ENCODE measurements around the gene RMND5B.
"Not testable (repeated sequence)": the region's sequence is repeated elsewhere in the genome, so short reads cannot be mapped to it uniquely, and the experiment has no call there.

Gene RMND5B

DNA sequence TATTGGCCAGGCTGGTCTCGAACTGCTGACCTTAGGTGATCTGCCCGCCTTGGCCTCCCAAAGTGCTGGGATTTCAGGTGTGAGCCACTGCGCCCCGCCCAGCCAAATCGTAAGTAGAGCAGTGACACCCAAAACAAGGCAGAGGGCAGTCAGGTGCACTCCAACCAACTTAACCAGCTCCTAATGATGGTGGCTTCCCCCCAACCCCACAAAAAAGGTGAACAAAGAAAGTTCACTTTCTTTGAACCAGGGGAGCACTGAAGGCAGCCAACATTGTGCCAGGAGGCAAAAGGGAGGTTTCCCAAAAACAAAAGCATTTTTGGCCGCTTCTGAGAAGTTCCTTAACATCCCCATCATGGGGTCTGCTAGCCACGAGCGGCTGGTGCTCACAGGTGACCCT lies 46.8 kb downstream of the RMND5B start:
- DNase-seq, result no peak

DNA sequence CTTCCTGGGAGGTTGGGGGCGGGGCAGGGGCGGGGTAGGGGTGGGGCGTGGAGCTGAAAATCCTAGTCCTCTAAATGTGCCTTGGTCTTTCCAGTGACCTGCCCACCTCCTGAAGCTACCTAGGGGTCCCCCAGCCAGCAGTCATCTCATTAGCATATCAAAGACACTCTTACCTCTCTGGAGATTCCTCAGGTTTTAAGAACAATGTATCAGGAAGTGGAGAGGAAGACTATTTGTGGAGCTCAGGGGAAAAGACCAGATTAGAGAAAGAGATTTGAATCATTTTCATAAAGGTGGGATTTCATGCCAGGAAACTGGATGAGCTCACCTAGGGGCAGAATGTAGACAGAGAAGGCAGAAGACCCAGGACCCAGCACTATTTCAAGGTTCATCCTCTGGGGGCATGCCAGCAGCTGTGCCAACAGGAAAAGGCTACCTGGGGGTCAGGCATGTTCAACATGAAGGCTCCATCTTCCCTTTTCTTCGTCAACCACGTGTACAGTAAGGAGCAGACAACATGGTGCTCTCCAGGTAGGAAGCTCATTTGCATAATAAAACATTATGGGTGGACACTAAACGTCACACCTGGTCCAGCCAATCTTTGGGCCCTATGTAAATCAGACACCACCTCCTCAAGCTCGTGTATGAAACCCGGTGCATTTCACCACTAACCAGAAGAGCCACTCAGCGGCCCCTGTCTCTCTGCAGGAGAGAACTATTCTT lies 49.5 kb downstream of the RMND5B start:
- no peak for DNase-seq

DNA sequence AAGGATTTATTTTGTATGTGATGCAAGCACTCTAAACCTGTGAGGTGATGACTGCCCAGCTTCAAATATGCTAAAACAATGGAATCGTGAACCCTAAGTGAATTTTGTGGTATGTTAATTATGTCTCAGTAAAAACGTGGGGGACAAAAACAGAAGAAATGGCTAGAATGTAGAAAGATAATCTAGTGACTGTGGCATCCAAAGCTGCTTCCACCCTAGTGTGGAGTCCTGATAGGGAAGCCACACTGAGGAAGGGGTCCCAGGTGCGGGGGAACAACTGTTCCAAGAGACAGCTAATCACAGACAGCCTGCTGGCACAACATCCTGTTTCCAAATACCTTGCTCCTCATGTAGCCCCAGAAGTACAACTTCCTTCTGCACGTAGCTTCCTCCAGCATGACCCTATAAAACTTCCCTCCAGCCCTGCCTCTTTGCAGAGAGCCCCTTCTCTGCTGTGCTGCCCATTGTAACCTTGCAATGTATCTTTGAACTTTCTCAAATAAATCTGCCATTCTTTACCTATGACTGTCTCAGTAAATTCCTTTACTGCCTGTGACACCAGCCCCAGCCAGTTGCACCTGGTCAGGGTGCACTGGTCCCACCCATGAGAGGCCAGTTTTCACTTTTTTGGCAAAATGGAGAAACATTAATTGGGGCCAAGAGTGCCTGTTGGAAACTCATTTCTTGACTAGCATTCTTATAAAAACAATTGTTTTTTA lies 51.5 kb downstream of the RMND5B start:
- DNase-seq, result peak; percentile 95

DNA sequence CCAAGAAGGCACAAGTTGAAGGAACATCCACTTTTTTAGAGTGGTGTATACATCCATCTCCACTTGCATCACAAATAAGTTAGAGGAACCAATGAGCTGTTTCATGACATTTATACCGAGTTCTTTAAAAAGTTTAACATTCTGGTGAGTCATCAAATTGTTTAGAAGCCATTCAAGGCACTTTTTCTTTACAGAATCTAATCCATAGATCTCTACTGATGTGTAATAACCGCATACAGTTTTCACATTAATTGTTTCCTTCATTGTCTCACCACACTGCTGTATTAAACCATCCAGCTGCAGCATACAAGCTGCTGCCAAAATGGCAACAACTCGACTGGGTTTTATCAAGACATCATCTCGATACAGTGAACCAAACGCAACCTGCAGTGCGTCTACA lies 55.6 kb downstream of the RMND5B start:
- DNase-seq, result peak; percentile 54

DNA sequence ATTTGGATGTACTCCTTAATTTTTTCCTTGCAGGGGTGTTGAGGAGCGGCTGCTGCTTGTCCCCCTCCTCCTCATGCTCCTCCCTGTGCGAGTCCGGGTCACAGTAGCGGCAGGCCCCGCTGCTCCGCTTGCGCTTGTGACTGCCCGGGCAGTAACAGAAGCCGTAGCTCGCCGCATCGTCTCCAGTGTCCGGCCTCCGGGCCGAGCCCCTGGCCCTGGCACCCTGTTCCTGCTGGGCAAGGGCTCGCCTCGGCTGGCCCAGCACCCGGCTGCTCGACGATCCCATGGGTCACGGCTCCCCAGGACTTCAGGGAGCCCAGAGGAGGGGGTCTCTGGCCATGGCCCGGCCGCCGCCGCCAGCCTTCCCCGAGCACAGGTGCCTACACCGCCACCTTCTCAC lies 56.2 kb downstream of the RMND5B start, which contains the start of gene GMCL2:
GMCL2 (minus strand) TSS at position 358 of the 400 bp plus-strand sequence; CDS start at position 286, 72 bp downstream.
- DNase-seq, result no peak

DNA sequence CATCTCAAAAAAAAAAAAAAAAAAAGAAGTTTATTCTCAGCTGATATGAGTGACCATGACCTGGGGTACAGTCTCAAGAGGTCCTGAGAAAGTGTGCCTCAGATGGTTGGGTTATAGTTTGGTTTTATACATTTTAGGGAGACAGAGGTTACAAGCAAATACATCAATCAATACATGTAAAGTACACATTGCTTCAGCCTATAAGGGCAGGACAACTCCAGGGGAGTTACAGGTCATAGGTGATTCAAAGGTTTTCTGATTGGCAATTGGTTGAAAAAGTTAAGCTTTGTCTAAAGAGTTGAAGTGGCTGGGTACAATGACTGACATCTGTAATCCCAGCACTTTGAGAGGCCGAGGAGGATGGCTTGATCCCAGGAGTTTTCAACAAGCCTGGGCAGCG lies 58.6 kb downstream of the RMND5B start:
- DNase-seq, result no peak

DNA sequence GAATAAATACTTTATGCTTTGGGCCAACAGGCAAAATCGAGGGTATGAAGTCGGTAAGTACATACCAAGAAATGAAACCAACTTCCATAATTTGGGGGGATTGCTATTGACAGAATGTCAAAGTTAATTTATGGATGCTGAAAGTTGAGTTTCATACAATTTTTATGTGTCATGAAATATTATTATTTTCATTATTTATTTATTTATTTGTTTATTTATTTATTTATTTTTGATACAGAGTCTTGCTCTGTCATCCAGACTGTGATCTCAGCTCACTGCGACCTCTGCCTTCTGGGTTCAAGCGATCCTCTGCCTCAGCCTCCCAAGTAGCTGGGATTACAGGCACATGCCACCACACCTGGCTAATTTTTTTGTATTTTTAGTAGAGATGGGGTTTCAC lies 60.8 kb downstream of the RMND5B start:
- no peak for DNase-seq

DNA sequence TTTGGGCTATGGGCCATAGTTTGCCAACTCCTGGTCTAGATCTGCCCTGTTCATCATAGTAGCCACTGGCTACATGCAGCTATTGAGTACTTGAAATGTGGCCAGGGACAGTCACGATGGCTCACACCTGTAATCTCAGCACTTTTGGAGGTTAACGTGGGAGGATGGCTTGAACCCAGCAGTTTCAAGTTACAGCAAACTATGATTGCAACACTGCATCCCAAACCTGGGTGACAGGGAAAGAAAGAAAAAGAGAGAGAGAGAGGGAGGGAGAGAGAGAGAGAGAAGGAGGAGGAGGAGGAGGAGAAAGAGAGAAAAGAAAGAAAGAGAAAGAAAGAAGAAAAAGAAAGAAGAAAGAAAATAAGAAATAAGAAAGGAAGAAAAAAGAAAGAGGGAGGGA lies 61.4 kb downstream of the RMND5B start:
- DNase-seq, result no peak

DNA sequence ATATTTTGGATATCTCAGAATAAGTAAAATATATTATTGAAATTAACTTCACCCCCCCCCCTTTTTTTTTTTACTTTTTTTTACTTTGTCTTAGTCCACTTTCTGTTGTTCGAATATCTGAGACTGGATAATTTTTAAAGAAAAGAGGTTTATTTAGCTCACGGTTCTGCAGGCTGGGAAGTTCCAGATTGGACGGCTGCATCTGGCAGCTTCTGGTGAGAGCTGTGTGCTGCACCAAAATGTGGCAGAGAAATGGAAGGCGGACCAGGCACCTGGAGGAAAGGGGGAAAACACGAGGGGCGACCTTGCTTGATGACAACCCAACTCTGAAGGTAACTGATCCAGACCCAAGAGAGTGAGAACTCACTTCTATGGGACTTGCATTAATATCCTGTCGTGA lies 62.0 kb downstream of the RMND5B start:
- no peak for DNase-seq

DNA sequence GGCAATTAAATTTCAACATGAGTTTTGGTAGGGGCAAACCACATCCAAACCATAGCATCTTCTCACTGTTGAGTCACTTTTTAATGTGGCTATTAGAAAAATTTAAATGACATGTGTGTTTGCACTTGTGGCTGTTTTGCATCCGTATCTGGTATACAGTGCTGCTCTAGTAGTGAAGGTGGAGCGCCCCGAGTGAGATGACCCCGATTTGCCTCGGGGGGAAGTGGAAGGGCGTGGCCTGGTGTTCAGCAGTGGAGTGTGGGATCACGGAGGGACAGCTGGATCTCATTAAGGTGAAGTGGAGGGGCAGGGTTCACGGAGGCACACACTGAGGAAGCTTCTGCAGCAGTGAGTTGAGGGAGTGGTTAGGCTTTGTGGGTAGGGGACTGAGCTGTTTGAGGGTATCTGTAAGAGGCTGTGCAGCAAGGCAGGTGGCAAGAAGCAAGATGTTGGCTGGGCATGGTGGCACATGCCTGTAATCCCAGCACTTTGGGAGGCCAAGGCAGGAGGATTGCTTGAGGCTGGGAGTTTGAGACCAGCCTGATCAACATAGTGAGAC lies 62.5 kb downstream of the RMND5B start:
- no peak for DNase-seq

DNA sequence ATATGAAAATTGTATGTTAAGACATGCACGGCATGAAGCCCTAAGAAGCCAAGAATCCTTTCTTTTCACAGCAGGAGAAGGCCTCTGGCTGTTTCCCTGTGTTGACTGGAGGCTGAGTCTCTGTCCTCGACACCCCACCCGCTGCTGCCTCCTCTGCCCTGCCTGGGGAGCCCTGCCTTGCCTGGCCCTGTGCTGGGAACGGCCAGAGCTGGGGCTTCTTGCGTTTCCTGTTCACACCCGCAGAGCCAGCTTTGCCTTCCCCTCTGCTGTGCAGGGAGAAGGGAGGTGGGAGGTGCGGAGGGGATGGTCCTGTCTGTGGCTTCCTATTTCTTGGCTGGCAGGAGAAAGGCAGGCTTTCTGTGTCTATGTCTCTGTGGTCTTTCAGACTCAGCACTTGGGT lies 63.2 kb downstream of the RMND5B start:
- DNase-seq, result peak; percentile 67

DNA sequence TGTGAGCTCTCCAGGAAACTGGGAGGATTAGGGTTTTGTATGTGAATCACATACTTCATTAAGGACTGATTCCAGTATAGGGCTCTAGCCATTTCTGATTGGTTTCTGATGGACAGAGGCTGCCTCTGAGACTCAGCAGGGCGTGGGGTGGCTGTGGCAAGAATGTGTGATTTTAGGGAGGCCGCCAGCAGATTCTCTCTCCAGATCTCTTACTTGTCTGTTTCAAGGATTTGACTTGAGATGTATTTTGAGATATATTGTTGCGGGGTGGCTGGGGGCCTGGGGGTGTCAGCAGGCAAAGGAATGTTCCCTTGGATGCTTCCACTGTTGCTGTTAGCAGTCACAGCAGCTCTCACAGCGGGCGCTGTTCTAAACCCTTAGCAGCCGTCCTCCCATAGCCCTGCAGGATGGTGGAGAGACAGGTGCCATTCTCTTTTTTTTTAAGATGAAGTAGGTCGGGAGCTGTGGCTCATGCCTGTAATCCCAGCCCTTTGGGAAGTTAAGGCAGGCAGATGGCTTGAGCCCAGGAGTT lies 65.5 kb downstream of the RMND5B start:
- DNase-seq, result no peak

DNA sequence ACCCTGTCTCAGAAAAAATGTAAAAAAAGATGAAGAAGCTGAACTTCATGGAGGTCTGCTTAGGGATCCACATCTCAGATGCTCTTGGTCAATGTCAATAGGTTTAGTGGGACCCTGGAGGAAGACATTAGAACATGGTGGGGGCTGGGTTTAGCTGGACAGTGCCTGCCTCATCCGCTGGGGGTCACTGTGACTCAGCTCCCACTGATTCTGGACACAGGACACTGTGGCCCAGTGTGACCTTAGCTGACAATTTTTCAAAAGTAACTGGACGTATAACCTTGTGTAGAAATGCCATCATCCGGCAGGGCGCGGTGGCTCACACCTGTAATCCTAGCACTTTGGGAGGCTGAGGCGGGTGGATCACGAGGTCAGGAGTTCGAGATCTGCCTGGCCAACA lies 66.2 kb downstream of the RMND5B start:
- DNase-seq, result no peak

DNA sequence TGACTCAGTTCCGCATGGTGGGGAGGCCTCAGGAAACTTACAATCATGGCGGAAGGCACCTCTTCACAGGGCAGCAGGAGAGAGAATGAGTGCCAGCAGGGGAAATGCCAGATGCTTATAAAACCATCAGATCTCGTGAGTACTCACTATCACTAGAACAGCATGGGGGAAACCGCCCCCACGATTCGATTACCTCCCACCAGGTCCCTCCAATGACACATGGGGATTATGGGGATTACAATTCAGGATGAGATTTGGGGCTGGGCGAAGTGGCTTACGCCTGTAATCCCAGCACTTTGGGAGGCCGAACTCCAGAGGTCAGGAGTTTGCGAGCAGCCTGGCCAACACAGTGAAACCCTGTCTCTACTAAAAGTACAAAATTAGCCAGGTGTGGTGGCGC lies 67.3 kb downstream of the RMND5B start:
- DNase-seq, result not testable (repeated sequence)

DNA sequence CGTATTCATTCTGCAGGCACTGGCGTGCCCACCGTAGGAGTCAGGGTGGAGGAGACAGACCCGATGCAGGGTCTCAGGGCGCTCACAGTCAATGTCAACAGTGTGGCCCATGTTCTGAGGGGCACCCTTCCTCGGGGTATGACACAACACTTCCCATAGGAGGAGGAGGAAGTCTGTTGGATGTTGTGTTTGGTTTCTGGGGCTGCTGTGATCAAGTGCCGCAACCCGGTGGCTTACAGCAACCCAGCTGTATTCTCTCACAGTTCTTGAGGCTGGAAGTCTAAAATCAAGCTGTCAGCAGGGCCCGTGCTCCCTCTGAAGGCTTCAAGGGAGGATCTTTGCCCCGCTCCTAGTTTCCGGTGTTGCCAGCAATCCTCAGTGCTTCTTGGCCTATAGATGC lies 67.9 kb downstream of the RMND5B start:
- no peak for DNase-seq

DNA sequence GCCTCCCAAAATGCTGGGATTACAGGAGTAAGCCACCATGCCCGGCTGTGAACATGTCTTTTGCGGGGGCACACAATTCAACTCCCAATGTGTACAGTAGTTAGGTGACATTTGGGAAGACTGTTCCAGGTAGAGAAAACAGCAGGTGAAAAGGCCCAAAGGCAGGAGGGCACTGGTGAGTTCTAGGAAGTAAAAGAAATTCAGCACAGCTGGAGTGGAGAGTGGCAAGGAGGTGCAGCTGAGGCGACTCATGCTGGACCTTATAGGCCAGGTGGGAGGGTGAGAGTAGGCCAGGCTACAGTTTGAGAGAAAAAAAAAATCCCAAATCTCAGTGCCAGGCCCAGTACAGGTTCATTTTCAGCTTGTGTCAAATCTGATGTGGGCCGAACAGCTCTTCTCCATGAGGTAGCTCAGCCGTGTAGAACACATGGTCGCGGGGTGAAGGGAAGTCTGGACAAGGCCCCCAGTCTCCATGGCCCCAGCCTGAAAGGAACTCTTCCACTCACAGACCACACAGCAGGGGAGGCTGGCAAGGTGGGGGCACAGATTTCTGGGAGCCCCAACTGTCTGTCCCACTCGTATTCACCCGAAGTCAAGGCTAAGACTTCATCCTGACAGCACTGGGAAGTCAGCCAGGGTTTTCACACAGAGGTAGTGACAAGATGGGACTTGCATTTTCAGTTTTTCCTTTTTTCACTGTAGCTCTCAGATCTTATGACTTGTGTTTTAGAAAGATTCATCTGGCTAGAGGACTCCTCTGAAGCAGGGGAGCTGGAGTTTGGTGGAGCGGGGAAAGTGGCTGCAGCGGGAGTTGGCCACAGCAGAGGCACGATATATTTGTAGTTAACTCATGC lies 69.0 kb downstream of the RMND5B start:
- no peak for DNase-seq
